HG03135 (cell line): ENCODE measurements around the gene CACNA1S.

ENCODE experiments used
- ATAC-seq: cut with Tn5 transposase; IDR thresholded peaks from one replicate; pipeline ENCODE4 v1.9.1; 2021; ENCODE audit warnings: mild to moderate bottlenecking, moderate library complexity; ENCODE audit not compliant: unreplicated experiment

Gene CACNA1S

DNA sequence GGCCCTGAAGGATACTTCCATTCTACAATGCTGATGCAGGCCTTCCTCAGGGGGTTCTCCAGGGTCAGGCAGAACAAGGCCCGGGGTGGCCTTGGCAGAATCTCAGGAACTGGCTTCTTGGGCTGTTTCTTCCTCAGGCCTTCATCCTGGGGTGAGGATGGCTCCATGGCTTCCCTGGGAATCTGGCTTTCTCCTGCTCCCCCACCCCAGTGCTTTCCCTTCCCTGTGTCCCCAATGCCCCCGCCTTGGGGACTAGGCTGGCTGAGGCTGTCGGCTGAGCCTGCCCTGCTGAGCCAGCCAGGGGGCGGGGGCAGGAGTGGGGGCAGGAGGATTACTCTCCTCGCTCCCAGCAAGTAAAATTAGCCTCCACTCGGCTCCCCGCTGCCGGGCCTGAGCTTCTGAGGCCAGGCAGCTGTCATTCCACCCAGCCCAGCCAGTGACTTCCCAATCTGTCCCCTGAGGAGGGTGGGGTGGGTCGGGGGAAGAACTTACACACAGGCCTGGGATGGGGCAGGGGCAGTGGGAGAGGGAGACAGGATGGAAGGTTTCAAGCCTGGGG, at the start of gene CACNA1S:
Gene CACNA1S (minus strand): TSS at position 254 of the 559 bp plus-strand sequence. CDS start 87 bp downstream, at position 167.
- ATAC-seq: no peak

DNA sequence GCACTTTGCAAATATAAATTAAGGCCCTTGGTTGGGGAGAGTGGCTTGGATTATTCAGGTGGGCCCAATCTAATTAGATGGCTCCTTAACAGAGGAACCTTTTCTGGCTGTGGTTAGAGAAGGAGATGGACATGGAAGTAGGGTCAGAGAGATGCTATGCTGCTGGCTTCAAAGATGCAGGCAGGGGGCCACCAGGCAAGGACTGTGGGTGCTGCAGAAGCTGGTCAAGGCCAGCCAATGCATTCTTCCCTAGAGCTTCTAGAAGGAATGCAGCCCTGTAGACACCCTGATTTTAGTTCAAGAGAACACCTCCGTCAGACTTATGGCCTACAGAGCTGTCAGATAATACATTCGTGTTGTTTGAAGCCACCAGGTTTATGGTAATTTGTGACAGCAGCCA, 45.7 kb upstream of the CACNA1S start:
- no peak for ATAC-seq

DNA sequence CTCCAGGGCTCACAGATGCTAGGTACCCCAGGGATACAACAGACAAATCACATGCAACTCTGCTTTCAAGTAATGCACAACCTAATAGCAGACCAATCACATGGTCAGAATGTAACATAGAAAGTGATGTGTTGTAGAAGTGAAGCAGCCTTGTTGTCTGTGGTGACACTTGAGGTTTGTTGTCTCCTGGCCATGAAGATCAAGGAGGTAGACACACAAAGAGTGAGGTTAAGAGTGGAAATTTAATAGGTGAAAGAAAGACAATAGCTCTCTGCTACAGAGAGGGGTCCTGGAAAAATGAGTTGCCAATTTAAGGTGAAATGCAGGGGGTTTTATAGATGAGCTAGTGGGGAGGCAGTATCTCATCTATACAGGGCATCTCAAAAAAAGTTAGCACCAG, 44.6 kb upstream of the CACNA1S start:
- ATAC-seq: no peak

DNA sequence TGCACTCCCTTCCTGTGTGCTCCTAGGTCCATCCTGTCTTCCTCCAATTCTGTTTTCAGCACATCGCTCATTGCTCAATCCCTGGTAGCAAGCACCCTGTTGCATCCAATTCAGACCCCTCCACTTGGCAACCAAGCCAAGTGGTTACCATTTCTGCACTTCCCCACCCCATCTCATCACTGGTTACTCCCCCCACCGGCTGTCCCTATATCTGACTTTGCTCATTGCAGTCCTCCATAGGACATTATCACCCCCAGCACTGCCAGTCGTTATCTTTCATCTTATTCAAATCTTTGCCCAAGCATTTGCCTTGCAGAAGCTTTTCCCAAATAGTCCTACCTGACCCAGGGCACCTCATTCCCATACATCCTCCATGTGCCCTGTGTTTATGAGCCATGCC, 44.1 kb upstream of the CACNA1S start:
- no peak for ATAC-seq

DNA sequence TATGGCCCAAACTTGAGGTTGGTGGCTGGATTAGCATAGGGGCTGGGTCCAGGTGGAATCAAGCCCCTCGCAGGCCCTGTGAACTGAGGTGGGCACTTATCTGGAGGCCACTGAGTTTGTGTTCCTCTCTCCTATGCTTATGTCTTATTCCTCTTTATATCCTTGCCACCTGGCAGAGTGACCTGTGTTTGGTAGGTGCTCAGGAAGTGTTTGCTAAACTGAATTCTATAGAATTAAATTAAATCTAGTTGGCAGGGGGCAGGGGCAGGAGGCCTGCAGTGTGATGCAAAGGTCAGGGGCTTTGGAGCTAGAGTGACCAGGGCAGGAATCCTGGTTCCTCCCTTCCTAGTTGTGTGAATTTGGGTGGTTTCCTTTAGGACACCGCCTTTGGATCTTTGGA, 43.1 kb upstream of the CACNA1S start:
- ATAC-seq: no peak

DNA sequence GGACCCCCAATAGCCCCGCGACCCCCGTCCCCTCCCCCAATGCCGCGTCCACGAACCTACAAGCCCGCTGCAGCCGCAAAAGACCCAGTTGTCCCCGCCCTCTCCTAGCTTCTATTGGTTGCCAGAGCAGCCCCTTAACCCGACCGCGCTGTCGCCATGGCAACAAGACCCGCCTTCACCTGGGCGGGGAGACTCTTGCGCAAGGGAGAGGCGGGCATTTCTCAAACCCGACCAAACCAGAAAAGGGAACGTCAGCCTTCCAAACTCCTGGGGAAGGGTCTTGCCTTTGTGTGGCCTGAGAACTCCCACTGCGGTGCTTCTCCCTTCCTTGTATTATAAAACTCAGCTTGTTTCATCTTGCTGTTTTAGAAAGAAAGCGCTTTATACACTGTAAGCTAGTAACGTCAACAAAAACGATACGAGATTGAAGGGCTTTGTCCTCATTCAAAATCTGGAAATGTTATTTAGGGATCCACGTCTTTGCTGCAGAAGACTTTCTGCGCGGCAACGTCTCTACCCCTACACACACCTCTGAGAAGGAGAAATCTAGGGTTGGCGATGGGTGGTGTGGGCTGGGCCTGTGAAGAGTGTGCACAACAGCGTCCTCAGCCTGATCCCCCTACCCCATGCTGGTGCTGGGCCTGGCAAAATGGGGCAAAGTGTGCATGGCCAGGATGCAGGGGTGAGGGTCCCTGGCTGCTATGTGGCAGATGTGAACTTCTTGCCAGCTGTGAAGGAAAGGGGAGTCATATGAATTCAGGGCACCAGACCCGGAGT, 42.4 kb upstream of the CACNA1S start, which contains the start of gene TMEM9:
Gene TMEM9 (minus strand): TSS at position 86 of the 777 bp plus-strand sequence. CDS start 551 bp downstream, outside the sequence.
- ATAC-seq: peak; percentile 97

DNA sequence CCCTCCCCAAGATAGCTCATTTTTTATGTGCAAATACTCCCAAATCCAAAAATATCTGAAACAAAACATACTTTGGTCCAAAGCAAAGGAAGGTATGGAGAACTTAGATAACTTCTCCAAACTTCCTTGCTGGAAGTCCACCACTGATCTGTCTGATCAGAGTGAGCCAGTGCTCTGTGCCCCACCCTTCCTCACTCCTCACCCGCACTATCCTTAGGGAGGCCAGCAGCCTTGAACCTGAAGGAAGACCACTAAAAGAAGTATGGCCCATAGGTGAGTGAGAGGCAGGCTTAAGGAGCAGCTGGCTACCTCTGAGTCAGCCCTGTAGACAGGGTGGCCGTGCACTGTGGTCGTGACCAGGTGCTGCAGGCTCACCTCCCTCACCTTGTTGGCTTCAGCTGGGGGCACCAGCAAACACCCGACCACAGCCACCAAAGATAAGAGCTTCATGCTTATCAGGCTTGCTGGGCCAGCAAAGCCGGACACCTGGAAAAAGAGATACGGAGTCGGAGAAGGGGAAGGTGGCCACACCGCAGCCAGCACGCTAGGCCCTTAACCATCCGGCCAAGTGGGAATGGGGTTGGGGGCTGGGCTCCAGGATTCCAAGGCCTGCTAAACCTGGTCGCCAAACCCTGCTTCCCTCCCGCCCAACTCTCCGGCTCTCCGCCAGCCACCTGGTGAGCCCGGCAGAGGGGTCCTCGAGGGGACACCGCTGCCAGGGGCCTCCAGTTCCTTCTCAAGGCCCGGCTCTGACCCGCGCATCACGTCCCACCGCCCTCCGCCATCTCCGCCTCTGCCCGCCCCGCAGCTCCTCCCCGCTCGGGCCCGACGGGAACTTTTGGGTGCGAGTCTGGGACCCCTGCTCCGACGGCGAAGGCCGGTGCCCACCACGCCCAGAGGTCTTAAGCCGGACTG, 41.5 kb upstream of the CACNA1S start:
- ATAC-seq: peak; percentile 77

DNA sequence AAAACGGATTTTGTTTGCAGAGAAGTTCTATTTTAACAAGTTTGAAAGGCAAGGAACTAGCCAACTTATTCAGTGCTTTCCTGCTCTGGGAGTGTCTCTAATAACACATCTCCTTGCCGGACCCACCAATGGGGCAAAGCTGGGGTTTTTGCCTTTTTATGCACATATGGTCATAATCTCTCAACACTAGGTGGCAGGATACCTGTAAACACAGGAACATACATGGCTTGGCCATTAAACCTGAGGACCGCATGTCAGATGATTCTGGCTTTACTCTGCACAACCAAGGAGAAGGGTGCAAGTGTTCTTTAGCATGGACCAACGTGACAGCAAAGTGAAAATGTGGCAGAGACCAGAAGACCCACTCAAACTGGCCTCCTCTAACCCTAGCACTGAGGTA, 37.2 kb upstream of the CACNA1S start:
- no peak for ATAC-seq

DNA sequence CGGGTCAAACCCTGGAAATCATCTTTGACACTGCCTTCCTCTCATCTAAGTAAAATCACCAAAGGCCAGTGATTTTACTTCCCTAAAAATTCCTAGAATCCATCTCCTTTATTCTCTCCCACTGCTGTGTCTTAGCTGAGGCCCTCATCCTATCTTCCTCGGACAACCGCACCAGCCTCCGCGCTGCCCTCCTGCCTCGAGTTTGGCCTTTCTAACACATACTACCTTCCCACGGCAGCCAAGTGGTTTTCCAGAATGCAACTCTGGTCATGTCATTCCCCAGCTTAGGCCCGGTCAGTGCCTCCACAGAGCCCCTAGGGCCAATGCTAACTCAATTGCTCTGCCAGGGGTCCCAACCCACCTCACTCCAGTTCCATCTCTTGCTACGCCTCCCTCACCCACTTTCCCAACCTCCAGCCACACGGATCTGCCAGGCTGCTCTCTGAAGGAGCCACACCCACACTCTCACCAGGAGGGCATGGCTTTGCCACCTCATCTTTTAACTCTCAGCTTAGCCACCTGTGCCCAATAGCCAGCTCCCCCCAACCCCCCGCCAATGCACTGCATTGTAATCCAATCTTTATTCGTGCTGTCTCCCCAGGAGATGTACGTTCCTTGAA, 35.3 kb upstream of the CACNA1S start:
- no peak for ATAC-seq

DNA sequence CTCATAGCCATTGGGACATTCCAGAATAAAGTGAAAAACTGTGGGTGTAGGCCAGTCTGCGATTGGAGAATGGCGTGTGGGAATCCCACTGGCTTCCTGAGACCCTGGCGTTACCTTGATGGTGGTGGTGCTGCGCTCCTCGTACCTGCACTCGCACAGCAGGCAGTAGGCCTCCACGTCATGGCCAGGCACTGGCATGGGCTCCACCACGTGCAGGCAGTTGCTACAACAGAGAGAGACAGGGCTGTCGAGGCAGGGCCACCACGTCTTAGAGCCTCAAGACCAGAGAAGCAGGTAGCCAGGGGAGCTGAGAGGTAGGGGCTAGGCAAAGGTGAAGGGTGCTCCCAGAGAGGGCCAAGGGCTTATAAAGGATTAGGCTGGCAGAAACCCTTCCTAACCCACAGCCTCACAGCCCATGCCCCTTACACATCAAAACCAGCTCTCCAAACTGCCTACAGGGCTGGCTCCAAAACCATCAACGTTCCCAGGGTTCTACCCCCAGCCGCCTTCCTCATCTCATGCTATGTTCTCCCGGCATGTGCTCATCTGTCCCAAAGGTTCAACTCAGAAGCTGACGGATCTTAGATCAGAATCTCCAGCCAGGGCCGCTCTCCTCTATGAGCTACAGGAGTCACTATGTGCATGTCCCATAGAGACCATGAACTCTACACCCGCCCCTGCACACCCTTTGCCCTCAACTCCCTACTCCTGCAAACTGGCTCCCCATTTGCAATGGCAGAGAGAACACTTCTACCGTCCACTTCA, 34.6 kb upstream of the CACNA1S start:
- no peak for ATAC-seq

DNA sequence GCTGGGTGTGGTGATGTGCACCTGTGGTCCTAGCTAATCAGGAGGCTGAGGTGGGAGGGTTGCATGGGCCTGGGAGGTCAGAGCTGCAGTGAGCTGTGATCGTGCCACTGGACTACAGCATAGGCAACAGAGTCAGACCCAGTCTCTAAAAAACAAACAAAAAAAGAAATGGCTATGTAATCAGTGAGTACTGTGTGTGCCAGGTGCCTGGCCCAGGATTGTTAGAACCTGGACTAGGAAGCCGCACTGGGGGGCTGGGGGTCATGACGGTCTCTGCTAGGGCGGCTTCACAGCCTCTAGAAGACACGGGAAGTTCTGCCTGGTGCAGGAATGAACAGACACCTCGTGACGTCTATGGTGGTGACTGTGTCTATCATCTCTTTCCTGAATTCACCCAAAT, 33.6 kb upstream of the CACNA1S start:
- no peak for ATAC-seq

DNA sequence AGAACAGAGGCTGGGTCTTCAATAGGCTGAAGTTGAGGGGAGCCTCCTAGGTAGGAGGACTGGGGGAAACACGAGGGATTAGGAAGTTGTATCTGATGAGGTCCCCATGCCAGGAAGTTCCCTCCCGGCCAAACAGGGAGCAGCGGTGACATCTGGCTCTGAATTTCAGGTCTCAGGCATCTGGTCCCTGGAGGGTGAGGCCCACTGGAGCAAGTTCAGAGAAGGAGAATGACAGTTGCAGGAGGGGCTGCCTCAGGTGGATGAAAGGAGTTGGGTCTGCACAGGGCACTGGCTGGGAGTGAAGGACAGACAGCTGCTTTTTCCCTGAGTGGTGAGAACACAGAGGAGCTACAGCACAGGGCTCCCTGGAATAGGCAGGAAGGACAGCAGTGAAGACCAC, 32.9 kb upstream of the CACNA1S start:
- no peak for ATAC-seq

DNA sequence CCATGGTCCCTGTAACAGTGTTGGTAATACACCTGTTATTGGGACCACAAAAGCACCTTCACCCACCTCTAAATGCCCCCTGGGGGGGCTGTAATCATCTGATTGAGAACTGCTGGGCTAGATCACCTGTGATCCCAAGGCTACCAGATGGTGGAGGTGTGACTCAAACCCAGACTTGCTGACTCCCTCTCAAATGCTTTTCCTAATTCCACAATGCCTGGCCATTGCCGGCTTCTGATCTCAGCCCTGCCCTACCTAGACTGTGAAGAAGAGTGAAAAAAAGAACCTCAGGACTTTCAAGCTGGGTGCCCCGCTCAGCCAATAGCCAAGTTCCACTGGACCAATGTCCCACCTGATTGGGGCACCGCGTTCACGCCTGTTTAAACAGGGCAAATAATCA, 32.5 kb upstream of the CACNA1S start:
- ATAC-seq: no peak

DNA sequence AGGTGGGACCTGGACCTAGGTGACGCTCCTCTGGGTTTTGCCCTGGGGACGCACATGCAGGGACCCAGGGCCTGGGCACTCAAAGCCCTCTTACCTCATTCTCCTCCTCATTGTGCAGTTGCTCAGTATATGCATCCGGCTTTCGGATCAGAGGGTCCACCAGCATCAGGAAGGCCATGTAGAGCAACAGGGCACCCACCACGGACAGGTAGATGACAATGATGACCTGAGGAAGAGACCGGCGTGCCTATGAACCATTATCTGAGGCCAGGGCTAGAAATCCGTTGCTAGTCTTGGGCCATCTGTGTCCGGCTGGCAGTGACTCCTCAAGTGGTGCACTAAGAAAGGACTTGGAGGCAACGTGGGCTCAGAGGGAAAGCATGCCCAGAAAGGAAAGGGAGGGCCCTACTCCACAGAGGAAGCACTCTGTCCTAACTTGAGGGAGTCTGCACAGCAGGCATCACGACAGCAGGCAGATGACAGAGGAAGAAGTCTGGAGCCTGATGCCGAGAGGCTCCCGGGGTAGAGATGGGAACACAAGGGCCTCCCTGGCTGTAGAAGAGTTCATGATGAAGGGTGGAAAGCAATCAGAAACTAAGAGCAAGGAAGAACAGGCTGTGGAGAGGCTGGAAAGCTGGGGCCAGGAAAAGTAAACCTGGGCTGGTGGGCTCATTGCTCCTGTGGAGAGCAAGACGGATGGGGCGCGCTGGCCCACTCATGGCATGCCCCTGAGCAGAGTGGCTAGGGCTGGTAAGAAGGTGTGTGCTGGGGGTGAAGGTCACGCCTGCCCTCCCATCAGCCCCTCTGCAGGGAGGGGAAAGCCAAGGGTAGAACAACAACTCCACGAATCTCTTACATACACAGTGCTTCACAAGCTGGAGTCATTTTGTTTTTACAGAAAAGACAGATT, 31.8 kb upstream of the CACNA1S start:
- no peak for ATAC-seq

DNA sequence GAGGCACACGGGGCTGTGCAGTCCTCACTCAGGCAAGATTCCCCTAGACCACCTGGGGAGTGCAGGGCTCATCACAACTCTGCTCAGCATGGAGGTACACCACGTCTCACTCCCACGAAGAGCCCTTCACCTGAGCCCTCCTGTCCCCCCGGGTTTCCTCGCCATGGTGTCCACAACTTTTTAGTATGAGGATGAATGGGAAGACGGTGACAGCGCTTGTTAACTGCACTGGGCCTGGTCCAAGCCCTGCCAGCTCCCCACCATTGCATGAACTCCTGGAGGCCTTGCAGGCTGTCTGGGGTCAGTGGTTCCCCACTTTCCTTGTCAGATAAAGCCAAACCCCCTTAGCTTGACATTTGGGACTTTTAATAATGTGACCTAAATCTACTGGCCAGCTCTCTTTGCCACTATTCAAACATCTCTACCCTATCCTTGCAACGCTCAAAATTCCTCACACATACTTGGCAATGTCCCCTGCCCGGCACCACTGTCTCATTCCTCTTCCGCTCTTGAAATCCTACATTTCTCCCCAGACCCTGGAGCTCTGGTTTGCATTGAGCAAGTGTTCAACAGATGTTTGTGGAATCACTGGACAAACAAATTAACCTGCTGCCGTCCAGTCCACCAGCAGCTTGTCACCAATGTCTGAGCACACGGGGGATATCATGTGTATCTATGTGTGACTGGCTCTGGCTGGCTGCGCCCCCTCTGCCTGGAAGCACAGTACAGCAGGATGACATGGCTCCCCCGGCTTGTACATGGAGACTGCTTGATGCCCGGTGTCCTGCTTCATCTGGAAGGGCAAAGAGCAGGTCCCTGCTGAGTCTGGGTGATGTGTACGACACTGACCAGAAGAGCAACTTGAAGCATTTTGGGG, 30.9 kb upstream of the CACNA1S start:
- ATAC-seq: no peak

DNA sequence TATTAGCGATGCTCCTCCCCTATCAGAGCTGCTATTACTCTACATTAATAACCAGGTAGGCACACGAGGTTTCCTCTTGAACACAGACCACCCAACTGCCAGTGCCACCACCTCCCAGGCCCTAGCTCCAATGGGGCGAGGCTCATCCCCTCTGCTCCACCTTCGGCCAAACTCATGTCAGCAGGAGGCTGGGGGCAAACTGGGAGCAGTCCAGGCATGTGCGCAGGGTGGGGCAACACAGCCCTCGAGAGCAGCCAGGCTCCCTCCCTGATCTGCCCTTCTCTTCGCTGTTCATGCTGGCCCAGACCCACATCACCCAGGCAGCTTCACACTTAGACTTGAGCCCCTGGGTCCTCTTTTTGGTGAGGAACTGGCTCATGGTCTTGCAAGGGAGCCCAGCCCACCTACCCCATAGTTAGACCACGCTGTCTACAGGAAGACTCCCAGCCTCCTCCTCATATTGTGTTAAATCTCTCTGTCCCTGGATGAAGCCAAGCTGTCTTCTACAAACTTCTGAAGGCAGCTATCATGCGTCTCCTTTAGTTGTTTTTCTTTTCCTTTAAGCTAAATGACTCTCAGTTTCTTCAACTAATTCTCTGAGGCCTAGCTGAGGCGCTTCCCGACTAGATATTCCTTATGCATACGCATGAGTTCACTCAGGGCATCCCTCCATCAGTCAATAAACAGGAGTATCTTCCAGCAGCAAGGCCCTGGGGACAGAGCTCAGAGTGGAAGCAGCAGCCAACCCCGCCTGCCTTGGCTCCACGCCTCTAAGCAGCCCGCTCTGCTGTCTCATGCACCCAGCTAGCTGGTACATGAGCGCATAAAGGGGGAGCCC, 30.0 kb upstream of the CACNA1S start:
- ATAC-seq: no peak

DNA sequence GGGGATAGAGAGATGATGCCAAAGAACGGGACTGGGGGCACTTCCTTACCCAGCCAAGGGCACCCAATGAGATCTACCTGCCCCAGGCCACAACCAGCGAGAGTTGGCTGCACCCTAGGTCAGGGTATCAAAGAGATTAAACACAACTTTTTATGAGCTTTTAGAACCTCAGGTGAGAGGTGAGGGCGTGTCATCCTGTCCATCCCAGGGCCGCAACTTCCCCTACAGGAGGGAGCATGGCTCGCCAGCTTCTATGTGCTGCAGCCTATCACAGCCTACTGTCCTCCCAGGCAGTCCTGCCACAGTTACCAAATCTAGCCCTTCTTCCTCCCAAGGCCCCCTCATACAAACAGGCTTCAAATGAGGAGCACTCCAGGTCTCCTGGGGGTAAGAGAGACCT, 29.2 kb upstream of the CACNA1S start:
- no peak for ATAC-seq

DNA sequence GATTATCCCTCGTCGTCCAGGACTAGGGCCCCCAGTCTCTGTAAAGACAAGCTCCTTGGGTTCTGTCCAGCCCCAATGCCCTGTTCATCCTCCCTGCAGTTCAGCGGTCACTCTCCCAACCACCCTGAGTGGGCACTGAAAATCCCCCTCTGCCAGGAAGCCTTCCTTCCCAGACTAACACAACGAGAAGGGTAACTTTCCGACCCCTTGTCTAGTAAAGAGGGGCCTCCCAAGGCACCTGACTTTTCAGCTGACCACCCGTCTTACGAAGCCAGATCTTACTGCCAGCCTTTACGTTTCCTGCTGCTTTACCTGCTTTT, 28.7 kb upstream of the CACNA1S start:
- no peak for ATAC-seq
